ENCODE results near the gene PLCH2.

- no peak for TF ChIP-seq CTCF (IDR thresholded peaks at IDR 0.05; ENCODE audit: low read depth, low read length, missing input control)
- TF ChIP-seq RAD21 (IDR thresholded peaks at IDR 0.05) = no peak
- TF ChIP-seq HNF4A (conservative IDR thresholded peaks at IDR 0.05) = no peak
- TF ChIP-seq JUND (IDR thresholded peaks at IDR 0.05) = no peak
- TF ChIP-seq REST (IDR thresholded peaks at IDR 0.05) = no peak
- TF ChIP-seq MAX (IDR thresholded peaks at IDR 0.05) = no peak
- TF ChIP-seq SP1 (IDR thresholded peaks at IDR 0.05) = no peak
These were observed 4.3 kb downstream of the PLCH2 start for GRCh38 chr1:2480236-2480985.

All from liver (tissue), 3 donors.